Rectal smooth muscle tissue (tissue), 1 donor: Measurements from ENCODE around the gene APIP.
"Not testable (repeated sequence)": the region's sequence is repeated elsewhere in the genome, so short reads cannot be mapped to it uniquely, and the experiment has no call there.

ENCODE experiments used
- H3K27ac ChIP-seq: one replicate; pipeline ENCODE4 v1.7.0; 2013; ENCODE audit warnings: low read depth, low read length, inconsistent platforms
- H3K27me3 ChIP-seq: one replicate; pipeline ENCODE4 v1.7.0; 2013; ENCODE audit warnings: low read length; ENCODE audit not compliant: control insufficient read depth, insufficient read depth
- H3K36me3 ChIP-seq: one replicate; pipeline ENCODE4 v1.7.0; 2013; ENCODE audit warnings: low read length; ENCODE audit not compliant: control insufficient read depth, insufficient read depth
- H3K4me1 ChIP-seq: one replicate; pipeline ENCODE4 v1.7.0; 2013; ENCODE audit warnings: low read length; ENCODE audit not compliant: control insufficient read depth, insufficient read depth
- H3K4me3 ChIP-seq: one replicate; pipeline ENCODE4 v1.7.0; 2013; ENCODE audit warnings: low read length
- H3K9ac ChIP-seq: one replicate; pipeline ENCODE4 v1.7.0; 2013; ENCODE audit warnings: low read length

APIP gene

GRCh38 chr11:34897171-34897870 is 18.9 kb downstream of the APIP start:
- Histone ChIP-seq H3K4me3 (no peak overlapping the region), H3K27ac (no peak overlapping the region), H3K4me1 (no peaks in the 10 kb centered on the region), H3K27me3 (no peaks in the 10 kb centered on the region), H3K36me3 (no peaks in the 10 kb centered on the region), H3K9ac (no peak overlapping the region)

- H3K4me3 ChIP-seq, H3K27me3 ChIP-seq, H3K36me3 ChIP-seq, H3K4me1 ChIP-seq, H3K9ac ChIP-seq, H3K27ac ChIP-seq: not testable (repeated sequence)
Measured at GRCh38 chr11:34896191-34896590, 20.0 kb downstream of the APIP start.

DNA sequence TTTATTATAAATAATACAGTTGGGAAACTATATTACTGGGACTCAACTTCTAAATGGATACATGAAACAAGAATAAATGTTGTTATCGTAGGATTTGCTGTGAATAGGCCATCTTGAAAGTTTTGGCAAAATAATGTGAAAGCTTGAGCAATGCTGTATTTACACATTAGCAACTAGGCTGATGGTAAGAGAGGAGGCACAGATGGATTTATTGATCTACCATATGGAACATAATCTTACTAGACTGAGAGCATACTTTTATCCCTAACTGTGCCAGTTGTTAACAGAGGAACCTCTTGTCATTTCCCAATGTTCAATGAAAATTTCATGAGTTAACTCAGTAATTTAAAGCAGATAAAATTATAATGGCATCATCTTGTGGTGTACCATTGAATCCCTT is 22.8 kb downstream of the APIP start:
- no peak overlapping the region for H3K27ac ChIP-seq
- peaks cover 2% of the 10 kb centered on the region for H3K36me3 ChIP-seq
- no peaks in the 10 kb centered on the region for H3K27me3 ChIP-seq
- H3K9ac ChIP-seq = no peak overlapping the region
- H3K4me3 ChIP-seq = no peak overlapping the region
- no peaks in the 10 kb centered on the region for H3K4me1 ChIP-seq

GRCh38 chr11:34891611-34892010 is 24.6 kb downstream of the APIP start:
- H3K27ac ChIP-seq = no peak overlapping the region
- no peaks in the 10 kb centered on the region for H3K27me3 ChIP-seq
- H3K4me1 ChIP-seq = no peaks in the 10 kb centered on the region
- peaks cover 5% of the 10 kb centered on the region for H3K36me3 ChIP-seq
- no peak overlapping the region for H3K4me3 ChIP-seq
- H3K9ac ChIP-seq = no peak overlapping the region

DNA sequence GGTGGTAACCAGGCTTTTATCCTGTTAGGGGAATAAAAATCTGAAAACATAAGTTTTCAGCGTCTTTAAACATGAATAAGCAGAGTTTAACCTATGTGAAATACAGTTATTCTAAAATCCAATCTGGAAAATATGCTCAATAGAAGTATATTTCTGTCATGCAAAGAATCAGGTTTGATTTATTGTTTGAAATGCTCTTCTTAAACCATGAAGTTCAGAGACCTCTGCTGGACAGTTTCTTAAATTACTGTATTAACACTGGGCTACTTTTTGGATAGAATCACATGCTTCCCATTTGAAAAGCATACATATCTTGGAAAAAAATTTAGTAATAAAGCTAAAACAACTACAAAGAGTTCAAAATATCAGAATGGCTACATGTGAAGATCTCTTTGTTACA is 25.4 kb downstream of the APIP start:
- H3K27ac ChIP-seq = no peak overlapping the region
- H3K4me1 ChIP-seq = no peaks in the 10 kb centered on the region
- peaks cover 5% of the 10 kb centered on the region for H3K36me3 ChIP-seq
- no peak overlapping the region for H3K4me3 ChIP-seq
- H3K27me3 ChIP-seq = no peaks in the 10 kb centered on the region
- no peak overlapping the region for H3K9ac ChIP-seq

DNA sequence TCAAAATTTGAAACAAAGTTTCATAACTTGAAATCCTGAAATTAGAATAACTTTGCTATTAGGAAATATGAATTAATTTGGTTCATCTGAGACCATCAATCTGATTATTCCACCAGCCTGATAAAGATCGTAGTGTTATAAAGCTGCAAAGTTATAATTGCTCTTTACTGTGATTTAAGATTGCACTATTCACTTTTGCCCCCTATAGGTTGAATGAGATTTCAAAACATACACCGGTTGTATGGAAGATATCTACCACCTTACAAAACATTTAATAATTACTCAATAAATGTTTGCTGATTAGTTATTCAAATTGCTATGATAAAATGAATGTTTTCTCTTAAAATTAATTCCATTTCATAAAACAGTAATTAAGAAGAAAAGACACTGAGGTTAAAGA is 26.1 kb downstream of the APIP start:
- H3K27me3 ChIP-seq = no peaks in the 10 kb centered on the region
- H3K9ac ChIP-seq = no peak overlapping the region
- H3K4me1 ChIP-seq = no peaks in the 10 kb centered on the region
- H3K27ac ChIP-seq = no peak overlapping the region
- H3K36me3 ChIP-seq = peaks cover 5% of the 10 kb centered on the region
- H3K4me3 ChIP-seq = no peak overlapping the region

DNA sequence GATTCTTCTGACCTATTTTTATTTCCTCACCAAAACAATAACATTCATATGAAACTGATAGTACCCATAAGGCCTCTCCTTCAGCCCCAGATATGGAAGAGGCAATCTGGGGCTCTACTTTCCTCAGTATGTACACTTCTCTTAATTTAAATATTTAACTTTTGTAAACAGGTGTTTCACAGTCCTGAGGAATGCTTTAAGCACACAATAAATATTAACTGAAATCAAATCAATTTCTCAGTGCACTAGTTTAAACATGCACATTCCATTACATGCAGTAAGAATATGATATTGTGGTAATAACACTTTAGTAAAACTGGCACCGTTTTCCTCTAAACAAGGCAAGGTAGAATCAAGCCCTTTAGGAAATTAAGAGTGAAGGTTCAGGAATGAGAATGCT is 28.9 kb downstream of the APIP start:
- Histone ChIP-seq H3K4me1 (no peaks in the 10 kb centered on the region), H3K4me3 (no peak overlapping the region), H3K9ac (no peak overlapping the region), H3K27me3 (no peaks in the 10 kb centered on the region), H3K36me3 (peaks cover 8% of the 10 kb centered on the region), H3K27ac (no peak overlapping the region)

GRCh38 chr11:34886609-34887008 is 29.6 kb downstream of the APIP start:
- H3K9ac ChIP-seq = no peak overlapping the region
- no peaks in the 10 kb centered on the region for H3K27me3 ChIP-seq
- no peaks in the 10 kb centered on the region for H3K4me1 ChIP-seq
- H3K27ac ChIP-seq = no peak overlapping the region
- H3K36me3 ChIP-seq = peaks cover 8% of the 10 kb centered on the region
- H3K4me3 ChIP-seq = no peak overlapping the region

- Histone ChIP-seq H3K9ac (no peak overlapping the region), H3K4me3 (no peak overlapping the region), H3K27ac (no peak overlapping the region), H3K4me1 (no peaks in the 10 kb centered on the region), H3K27me3 (no peaks in the 10 kb centered on the region), H3K36me3 (peaks cover 3% of the 10 kb centered on the region)
Measured at GRCh38 chr11:34881900-34882299, 34.3 kb downstream of the APIP start.

- Histone ChIP-seq H3K4me3 (no peak overlapping the region), H3K27me3 (no peaks in the 10 kb centered on the region), H3K27ac (no peak overlapping the region), H3K4me1 (no peaks in the 10 kb centered on the region), H3K36me3 (no peaks in the 10 kb centered on the region), H3K9ac (no peak overlapping the region)
Measured at GRCh38 chr11:34877375-34877975, 38.7 kb downstream of the APIP start.

DNA sequence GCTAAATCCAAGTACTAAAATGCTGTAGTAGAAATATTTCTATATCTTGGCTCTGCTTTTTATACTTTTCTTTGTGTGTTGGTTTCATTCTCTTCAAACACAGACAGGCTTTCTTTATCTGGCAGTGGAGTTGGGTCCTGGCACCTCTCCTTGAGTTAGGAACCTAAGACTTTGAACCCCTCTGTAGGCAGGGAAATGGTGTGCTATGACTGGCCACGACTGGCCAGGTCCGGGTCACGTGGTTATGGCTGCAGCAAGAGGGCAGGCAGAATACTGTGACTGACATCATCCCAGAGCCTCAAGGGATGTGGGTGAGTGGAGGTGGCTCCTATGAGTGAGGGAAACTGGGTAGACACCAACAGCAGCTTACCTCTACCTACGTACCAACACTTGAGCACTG is 42.0 kb downstream of the APIP start:
- H3K4me3 ChIP-seq = no peak overlapping the region
- H3K27ac ChIP-seq = no peak overlapping the region
- H3K4me1 ChIP-seq = no peaks in the 10 kb centered on the region
- no peaks in the 10 kb centered on the region for H3K27me3 ChIP-seq
- no peak overlapping the region for H3K9ac ChIP-seq
- no peaks in the 10 kb centered on the region for H3K36me3 ChIP-seq

DNA sequence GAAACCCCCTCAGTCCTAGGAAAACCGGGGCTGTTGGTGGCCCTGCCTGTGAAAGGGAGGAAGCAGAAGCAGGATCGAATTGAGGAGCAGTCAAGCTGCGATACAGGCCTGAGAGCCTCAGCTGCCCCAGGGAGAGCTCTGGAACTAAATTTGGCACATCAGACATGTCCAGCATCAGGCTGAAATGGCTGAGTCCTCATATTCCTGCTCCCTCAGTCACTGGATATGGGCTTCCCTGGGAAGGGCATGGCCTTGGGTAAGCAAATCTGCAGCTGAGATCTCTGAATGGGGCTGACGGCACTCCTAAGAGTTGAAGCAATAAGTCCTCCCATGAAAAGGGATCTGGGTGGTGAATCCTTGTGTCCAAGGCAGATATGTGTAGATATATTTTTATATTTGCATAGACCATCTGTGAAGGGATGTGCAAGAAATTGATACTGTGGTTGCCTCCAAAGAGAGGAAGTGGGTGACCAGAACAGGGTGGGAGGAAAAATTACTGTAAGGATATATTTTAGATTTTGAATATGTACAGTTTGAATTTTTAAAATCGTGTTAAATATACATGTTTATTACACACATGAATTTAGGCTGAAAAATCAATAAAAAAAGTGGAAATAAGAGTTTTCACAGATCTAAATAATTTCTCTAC is 45.5 kb downstream of the APIP start:
- no peak overlapping the region for H3K4me3 ChIP-seq
- H3K27me3 ChIP-seq = no peaks in the 10 kb centered on the region
- no peak overlapping the region for H3K9ac ChIP-seq
- no peaks in the 10 kb centered on the region for H3K36me3 ChIP-seq
- H3K27ac ChIP-seq = no peak overlapping the region
- H3K4me1 ChIP-seq = no peaks in the 10 kb centered on the region

DNA sequence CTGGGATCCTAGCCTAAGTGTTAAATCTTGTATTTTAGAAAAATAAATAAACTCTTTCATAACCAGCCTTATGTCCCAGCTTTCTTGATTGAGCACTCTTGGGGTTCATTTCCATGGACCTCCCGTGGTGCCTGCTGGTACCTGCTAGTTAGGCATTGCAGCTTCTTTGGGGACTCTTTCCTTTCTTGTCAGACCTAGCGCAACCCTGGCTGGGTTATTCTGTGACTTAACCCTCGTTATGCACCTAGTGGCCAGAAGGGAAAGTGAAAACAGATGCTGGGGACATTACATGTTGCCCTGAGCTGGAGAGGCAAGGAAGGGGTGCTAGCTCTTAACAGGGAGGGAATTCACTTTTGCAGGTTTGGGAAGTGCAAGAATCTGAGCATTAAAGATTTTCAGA is 46.8 kb downstream of the APIP start:
- H3K4me1 ChIP-seq = no peaks in the 10 kb centered on the region
- H3K36me3 ChIP-seq = no peaks in the 10 kb centered on the region
- H3K9ac ChIP-seq = no peak overlapping the region
- H3K27me3 ChIP-seq = no peaks in the 10 kb centered on the region
- no peak overlapping the region for H3K4me3 ChIP-seq
- no peak overlapping the region for H3K27ac ChIP-seq
